WTC11 (cell line): ENCODE measurements around the gene CYLD. TPM values are rescaled to one million over a fixed set of nuclear protein-coding genes. Genes with fewer than 3 reads are reported as not detected.

ENCODE experiments used
- ATAC-seq: fragments of 200-7000 bp; cut with Tn5 transposase; 2 replicates; pipeline ENCODE4 v1.10.0; 2021; ENCODE audit warnings: mild to moderate bottlenecking, moderate library complexity
- CTCF ChIA-PET: fragments of 300-600 bp; sonication (Branson Sonifier 250); formaldehyde crosslinking; loops from one replicate; lab custom pipeline; 2021; ENCODE audit warnings: antibody characterized with exemption; lab: Charles Lee
- POLR2A ChIA-PET: fragments of 350-600 bp; sonication (Branson Sonifier 250); formaldehyde crosslinking; loops from one replicate; lab custom pipeline; 2021; ENCODE audit warnings: antibody characterized with exemption; lab: Charles Lee
- DNase-seq: peaks from one replicate; pipeline ENCODE4 v3.0.0; 2021; ENCODE audit warnings: low spot score
- H3K27ac Mint-ChIP-seq: 2 replicates; pipeline ENCODE4 v1.8.0; 2021; ENCODE audit warnings: mixed read lengths
- H3K27me3 Mint-ChIP-seq: 2 replicates; pipeline ENCODE4 v1.8.0; 2021; ENCODE audit warnings: low read depth, mild to moderate bottlenecking, moderate library complexity, mixed read lengths
- H3K36me3 Mint-ChIP-seq: 2 replicates; pipeline ENCODE4 v1.8.0; 2021; ENCODE audit warnings: mixed read lengths
- H3K4me1 Mint-ChIP-seq: 2 replicates; pipeline ENCODE4 v1.8.0; 2022; ENCODE audit warnings: mixed read lengths
- H3K4me3 Mint-ChIP-seq: 2 replicates; pipeline ENCODE4 v1.8.0; 2021; ENCODE audit warnings: mild to moderate bottlenecking, moderate library complexity, mixed read lengths
- H3K9me3 Mint-ChIP-seq: 2 replicates; pipeline ENCODE4 v1.8.0; 2021; ENCODE audit warnings: mixed read lengths
- ELF4 ChIP-seq: sonication (generic); formaldehyde crosslinking; IDR thresholded peaks from 2 replicates; pipeline ENCODE4 v1.8.1; 2022; ENCODE audit warnings: low read depth, mild to moderate bottlenecking, moderate library complexity, missing genetic modification reagents
- ETV6 ChIP-seq: sonication (generic); formaldehyde crosslinking; IDR thresholded peaks from 2 replicates; pipeline ENCODE4 v1.8.1; 2022; ENCODE audit warnings: mild to moderate bottlenecking, missing genetic modification reagents
- FOXP1 ChIP-seq: sonication (generic); formaldehyde crosslinking; IDR thresholded peaks from 2 replicates; pipeline ENCODE4 v1.8.0; 2022; ENCODE audit warnings: missing genetic modification reagents, mild to moderate bottlenecking, moderate library complexity, borderline replicate concordance
- GTF2I ChIP-seq: fragments of 250-450 bp; sonication (Bioruptor Pico); conservative IDR thresholded peaks from 2 replicates; pipeline ENCODE4 v1.4.0; 2021; ENCODE audit warnings: mild to moderate bottlenecking
- JUN ChIP-seq: sonication (generic); formaldehyde crosslinking; IDR thresholded peaks from 2 replicates; pipeline ENCODE4 v1.8.0; 2023; ENCODE audit warnings: mild to moderate bottlenecking, missing genetic modification reagents
- NFATC4 ChIP-seq: fragments of 250-450 bp; sonication (Bioruptor Pico); IDR thresholded peaks from 2 replicates; pipeline ENCODE4 v1.9.0; 2021; ENCODE audit warnings: mild to moderate bottlenecking
- NR2C2 ChIP-seq: sonication (generic); formaldehyde crosslinking; IDR thresholded peaks from 2 replicates; pipeline ENCODE4 v1.8.0; 2022; ENCODE audit warnings: mild to moderate bottlenecking, missing genetic modification reagents
- NR3C1 ChIP-seq: sonication (generic); formaldehyde crosslinking; conservative IDR thresholded peaks from 2 replicates; pipeline ENCODE4 v1.8.1; 2023; ENCODE audit warnings: low read depth, mild to moderate bottlenecking, missing genetic modification reagents
- SMAD3 ChIP-seq: sonication (generic); formaldehyde crosslinking; IDR thresholded peaks from 2 replicates; pipeline ENCODE4 v1.8.0; 2022; ENCODE audit warnings: missing genetic modification reagents, mild to moderate bottlenecking, borderline replicate concordance
- SMAD4 ChIP-seq: sonication (generic); formaldehyde crosslinking; IDR thresholded peaks from 2 replicates; pipeline ENCODE4 v1.8.0; 2022; ENCODE audit warnings: mild to moderate bottlenecking, missing genetic modification reagents
- STAT6 ChIP-seq: sonication (generic); formaldehyde crosslinking; conservative IDR thresholded peaks from 2 replicates; pipeline ENCODE4 v1.8.1; 2023; ENCODE audit warnings: mild to moderate bottlenecking, low read depth, missing genetic modification reagents, moderate library complexity
- TCF7 ChIP-seq: sonication (generic); formaldehyde crosslinking; IDR thresholded peaks from 2 replicates; pipeline ENCODE4 v1.8.0; 2022; ENCODE audit warnings: mild to moderate bottlenecking, low read depth, missing genetic modification reagents, moderate library complexity
- ZNF121 ChIP-seq: sonication (generic); formaldehyde crosslinking; IDR thresholded peaks from 2 replicates; pipeline ENCODE4 v1.8.0; 2023; ENCODE audit warnings: missing genetic modification reagents
- ZNF232 ChIP-seq: sonication (generic); formaldehyde crosslinking; IDR thresholded peaks from 2 replicates; pipeline ENCODE4 v1.8.0; 2022; ENCODE audit warnings: mild to moderate bottlenecking, missing genetic modification reagents
- ZNF263 ChIP-seq: sonication (generic); formaldehyde crosslinking; IDR thresholded peaks from 2 replicates; pipeline ENCODE4 v1.8.1; 2022; ENCODE audit warnings: low read depth, mild to moderate bottlenecking, moderate library complexity, missing genetic modification reagents
- ZNF512 ChIP-seq: sonication (generic); formaldehyde crosslinking; IDR thresholded peaks from 2 replicates; pipeline ENCODE4 v1.8.1; 2022; ENCODE audit warnings: missing genetic modification reagents, borderline replicate concordance
- total RNA-seq: library from RNA; stranded (reverse); gene quantifications from 3 replicates; pipeline ENCODE4 v1.2.3, GENCODE V29; 2021
- TF ChIP-seq, protein P1 (sequence below): sonication (generic); formaldehyde crosslinking; IDR thresholded peaks from 2 replicates; pipeline ENCODE4 v1.8.0; 2022; ENCODE audit warnings: missing genetic modification reagents
- TF ChIP-seq, protein P2 (sequence below): fragments of 250-450 bp; sonication (Bioruptor Pico); IDR thresholded peaks from 2 replicates; pipeline ENCODE4 v1.9.0; 2021; ENCODE audit warnings: mild to moderate bottlenecking, borderline replicate concordance
- TF ChIP-seq, protein P3 (sequence below): sonication (generic); formaldehyde crosslinking; IDR thresholded peaks from 2 replicates; pipeline ENCODE4 v1.8.0; 2023; ENCODE audit warnings: mild to moderate bottlenecking, missing genetic modification reagents
- TF ChIP-seq, protein P4 (sequence below): sonication (generic); formaldehyde crosslinking; IDR thresholded peaks from 2 replicates; pipeline ENCODE4 v1.8.1; 2022; ENCODE audit warnings: mild to moderate bottlenecking, moderate library complexity, missing genetic modification reagents

Gene CYLD
- total RNA-seq, 1 experiment from 2014 or later = 10.8 TPM

GRCh38 chr16:50702725-50703124 is 39.2 kb upstream of the CYLD start:
- Mint-ChIP-seq H3K4me3 (no peak overlapping the region), H3K4me1 (no peaks in the 10 kb centered on the region), H3K9me3 (peaks cover 23% of the 10 kb centered on the region), H3K36me3 (peaks cover 18% of the 10 kb centered on the region), H3K27ac (no peak overlapping the region), H3K27me3 (peaks cover 8% of the 10 kb centered on the region)
- DNase-seq (no peak), ATAC-seq (no peak)
- POLR2A ChIA-PET = no interaction called here
- TF ChIP-seq ZNF263 (CRISPR knock-in tag) = no peak
- TF ChIP-seq, protein P1, sequence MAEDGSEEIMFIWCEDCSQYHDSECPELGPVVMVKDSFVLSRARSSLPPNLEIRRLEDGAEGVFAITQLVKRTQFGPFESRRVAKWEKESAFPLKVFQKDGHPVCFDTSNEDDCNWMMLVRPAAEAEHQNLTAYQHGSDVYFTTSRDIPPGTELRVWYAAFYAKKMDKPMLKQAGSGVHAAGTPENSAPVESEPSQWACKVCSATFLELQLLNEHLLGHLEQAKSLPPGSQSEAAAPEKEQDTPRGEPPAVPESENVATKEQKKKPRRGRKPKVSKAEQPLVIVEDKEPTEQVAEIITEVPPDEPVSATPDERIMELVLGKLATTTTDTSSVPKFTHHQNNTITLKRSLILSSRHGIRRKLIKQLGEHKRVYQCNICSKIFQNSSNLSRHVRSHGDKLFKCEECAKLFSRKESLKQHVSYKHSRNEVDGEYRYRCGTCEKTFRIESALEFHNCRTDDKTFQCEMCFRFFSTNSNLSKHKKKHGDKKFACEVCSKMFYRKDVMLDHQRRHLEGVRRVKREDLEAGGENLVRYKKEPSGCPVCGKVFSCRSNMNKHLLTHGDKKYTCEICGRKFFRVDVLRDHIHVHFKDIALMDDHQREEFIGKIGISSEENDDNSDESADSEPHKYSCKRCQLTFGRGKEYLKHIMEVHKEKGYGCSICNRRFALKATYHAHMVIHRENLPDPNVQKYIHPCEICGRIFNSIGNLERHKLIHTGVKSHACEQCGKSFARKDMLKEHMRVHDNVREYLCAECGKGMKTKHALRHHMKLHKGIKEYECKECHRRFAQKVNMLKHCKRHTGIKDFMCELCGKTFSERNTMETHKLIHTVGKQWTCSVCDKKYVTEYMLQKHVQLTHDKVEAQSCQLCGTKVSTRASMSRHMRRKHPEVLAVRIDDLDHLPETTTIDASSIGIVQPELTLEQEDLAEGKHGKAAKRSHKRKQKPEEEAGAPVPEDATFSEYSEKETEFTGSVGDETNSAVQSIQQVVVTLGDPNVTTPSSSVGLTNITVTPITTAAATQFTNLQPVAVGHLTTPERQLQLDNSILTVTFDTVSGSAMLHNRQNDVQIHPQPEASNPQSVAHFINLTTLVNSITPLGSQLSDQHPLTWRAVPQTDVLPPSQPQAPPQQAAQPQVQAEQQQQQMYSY (CRISPR knock-in tag) = no peak
- TF ChIP-seq STAT6 (CRISPR knock-in tag) = no peak
- TF ChIP-seq, protein P2, sequence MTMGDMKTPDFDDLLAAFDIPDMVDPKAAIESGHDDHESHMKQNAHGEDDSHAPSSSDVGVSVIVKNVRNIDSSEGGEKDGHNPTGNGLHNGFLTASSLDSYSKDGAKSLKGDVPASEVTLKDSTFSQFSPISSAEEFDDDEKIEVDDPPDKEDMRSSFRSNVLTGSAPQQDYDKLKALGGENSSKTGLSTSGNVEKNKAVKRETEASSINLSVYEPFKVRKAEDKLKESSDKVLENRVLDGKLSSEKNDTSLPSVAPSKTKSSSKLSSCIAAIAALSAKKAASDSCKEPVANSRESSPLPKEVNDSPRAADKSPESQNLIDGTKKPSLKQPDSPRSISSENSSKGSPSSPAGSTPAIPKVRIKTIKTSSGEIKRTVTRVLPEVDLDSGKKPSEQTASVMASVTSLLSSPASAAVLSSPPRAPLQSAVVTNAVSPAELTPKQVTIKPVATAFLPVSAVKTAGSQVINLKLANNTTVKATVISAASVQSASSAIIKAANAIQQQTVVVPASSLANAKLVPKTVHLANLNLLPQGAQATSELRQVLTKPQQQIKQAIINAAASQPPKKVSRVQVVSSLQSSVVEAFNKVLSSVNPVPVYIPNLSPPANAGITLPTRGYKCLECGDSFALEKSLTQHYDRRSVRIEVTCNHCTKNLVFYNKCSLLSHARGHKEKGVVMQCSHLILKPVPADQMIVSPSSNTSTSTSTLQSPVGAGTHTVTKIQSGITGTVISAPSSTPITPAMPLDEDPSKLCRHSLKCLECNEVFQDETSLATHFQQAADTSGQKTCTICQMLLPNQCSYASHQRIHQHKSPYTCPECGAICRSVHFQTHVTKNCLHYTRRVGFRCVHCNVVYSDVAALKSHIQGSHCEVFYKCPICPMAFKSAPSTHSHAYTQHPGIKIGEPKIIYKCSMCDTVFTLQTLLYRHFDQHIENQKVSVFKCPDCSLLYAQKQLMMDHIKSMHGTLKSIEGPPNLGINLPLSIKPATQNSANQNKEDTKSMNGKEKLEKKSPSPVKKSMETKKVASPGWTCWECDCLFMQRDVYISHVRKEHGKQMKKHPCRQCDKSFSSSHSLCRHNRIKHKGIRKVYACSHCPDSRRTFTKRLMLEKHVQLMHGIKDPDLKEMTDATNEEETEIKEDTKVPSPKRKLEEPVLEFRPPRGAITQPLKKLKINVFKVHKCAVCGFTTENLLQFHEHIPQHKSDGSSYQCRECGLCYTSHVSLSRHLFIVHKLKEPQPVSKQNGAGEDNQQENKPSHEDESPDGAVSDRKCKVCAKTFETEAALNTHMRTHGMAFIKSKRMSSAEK (CRISPR knock-in tag) = no peak
- no peak for TF ChIP-seq NFATC4 (CRISPR knock-in tag)
- TF ChIP-seq NR3C1 (CRISPR knock-in tag) = no peak
- TF ChIP-seq JUN (CRISPR knock-in tag) = no peak
- TF ChIP-seq FOXP1 = no peak
- no peak for TF ChIP-seq NR2C2 (CRISPR knock-in tag)
- TF ChIP-seq TCF7 (CRISPR knock-in tag) = no peak
- TF ChIP-seq, protein P3, sequence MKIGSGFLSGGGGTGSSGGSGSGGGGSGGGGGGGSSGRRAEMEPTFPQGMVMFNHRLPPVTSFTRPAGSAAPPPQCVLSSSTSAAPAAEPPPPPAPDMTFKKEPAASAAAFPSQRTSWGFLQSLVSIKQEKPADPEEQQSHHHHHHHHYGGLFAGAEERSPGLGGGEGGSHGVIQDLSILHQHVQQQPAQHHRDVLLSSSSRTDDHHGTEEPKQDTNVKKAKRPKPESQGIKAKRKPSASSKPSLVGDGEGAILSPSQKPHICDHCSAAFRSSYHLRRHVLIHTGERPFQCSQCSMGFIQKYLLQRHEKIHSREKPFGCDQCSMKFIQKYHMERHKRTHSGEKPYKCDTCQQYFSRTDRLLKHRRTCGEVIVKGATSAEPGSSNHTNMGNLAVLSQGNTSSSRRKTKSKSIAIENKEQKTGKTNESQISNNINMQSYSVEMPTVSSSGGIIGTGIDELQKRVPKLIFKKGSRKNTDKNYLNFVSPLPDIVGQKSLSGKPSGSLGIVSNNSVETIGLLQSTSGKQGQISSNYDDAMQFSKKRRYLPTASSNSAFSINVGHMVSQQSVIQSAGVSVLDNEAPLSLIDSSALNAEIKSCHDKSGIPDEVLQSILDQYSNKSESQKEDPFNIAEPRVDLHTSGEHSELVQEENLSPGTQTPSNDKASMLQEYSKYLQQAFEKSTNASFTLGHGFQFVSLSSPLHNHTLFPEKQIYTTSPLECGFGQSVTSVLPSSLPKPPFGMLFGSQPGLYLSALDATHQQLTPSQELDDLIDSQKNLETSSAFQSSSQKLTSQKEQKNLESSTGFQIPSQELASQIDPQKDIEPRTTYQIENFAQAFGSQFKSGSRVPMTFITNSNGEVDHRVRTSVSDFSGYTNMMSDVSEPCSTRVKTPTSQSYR = no peak
- CTCF ChIA-PET = interaction anchor here (1.2 to 1.5 kb wide), 3 partner anchors 36 to 104 kb away, joined by 4 to 6 read pairs (median 6); no protein-coding TSS in a partner anchor

DNA sequence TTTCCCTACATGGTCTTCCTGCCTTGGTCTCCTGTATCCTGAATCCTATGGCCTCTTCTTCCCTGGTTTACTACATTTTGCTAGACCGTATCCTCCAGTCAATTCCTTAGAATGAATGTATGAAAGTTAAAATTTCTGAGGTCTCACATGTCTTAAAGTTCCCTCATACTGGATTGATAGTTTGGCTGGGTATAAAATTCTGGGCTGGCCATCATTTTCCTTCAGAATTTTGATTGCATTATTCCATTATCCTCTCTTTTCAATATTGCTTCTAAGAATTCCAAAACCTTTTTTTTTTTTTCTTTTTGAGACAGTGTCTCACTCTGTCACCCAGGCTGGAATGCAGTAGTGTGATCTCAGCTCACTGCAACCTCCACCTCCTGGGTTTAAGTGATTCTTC is 37.6 kb upstream of the CYLD start:
- no peak overlapping the region for H3K4me3 Mint-ChIP-seq
- ATAC-seq (no peak), DNase-seq (no peak)
- ChIA-PET CTCF (interaction anchor here (1.5 kb wide), 1 partner anchor 102 kb away, joined by 6 read pairs; no protein-coding TSS in a partner anchor), POLR2A (no interaction called here)
- H3K36me3 Mint-ChIP-seq = peaks cover 18% of the 10 kb centered on the region
- H3K4me1 Mint-ChIP-seq = peaks cover 2% of the 10 kb centered on the region; the same call in 1 of the 2 replicates
- H3K9me3 Mint-ChIP-seq = peaks cover 23% of the 10 kb centered on the region
- H3K27ac Mint-ChIP-seq = no peak overlapping the region
- H3K27me3 Mint-ChIP-seq = peaks cover 6% of the 10 kb centered on the region
- TF ChIP-seq ELF4 (CRISPR knock-in tag) (no peak), ZNF121 (CRISPR knock-in tag) (no peak), SMAD4 (CRISPR knock-in tag) (no peak), ETV6 (no peak), ZNF512 (CRISPR knock-in tag) (no peak), GTF2I (CRISPR knock-in tag) (no peak), SMAD3 (CRISPR knock-in tag) (no peak), ZNF232 (CRISPR knock-in tag) (no peak)
- TF ChIP-seq, protein P4, sequence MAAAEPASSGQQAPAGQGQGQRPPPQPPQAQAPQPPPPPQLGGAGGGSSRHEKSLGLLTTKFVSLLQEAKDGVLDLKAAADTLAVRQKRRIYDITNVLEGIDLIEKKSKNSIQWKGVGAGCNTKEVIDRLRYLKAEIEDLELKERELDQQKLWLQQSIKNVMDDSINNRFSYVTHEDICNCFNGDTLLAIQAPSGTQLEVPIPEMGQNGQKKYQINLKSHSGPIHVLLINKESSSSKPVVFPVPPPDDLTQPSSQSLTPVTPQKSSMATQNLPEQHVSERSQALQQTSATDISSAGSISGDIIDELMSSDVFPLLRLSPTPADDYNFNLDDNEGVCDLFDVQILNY (CRISPR knock-in tag) = no peak
